Osteoblast (primary cell): Measurements from ENCODE around the gene NMT1. TPM values are rescaled to one million over a fixed set of nuclear protein-coding genes. Genes with fewer than 3 reads are reported as not detected.
A peak's percentile ranks its signal among the peaks of the same experiment; 100 is the strongest.

ENCODE experiments used
- DNase-seq: peaks from one replicate; pipeline ENCODE4 v3.0.0; 2011; ENCODE audit warnings: low spot score, mixed read lengths; ENCODE audit not compliant: insufficient read length; ENCODE audit errors: missing footprints
- H2AFZ ChIP-seq: 2 replicates; pipeline ENCODE4 v1.6.0; 2011; ENCODE audit warnings: mild to moderate bottlenecking, low read length
- H3K27ac ChIP-seq: 2 replicates; pipeline ENCODE4 v1.5.1; 2011; ENCODE audit warnings: mild to moderate bottlenecking, low read depth, low read length, moderate library complexity
- H3K27me3 ChIP-seq: 2 replicates; pipeline ENCODE4 v1.6.0; 2012; ENCODE audit warnings: mild to moderate bottlenecking, control low read depth, inconsistent platforms, low read length, moderate library complexity; ENCODE audit not compliant: insufficient read depth
- H3K36me3 ChIP-seq: 2 replicates; pipeline ENCODE4 v1.5.1; 2011; ENCODE audit warnings: mild to moderate bottlenecking, low read length, control low read depth, moderate library complexity; ENCODE audit not compliant: insufficient read depth
- H3K4me1 ChIP-seq: 2 replicates; pipeline ENCODE4 v1.5.1; 2011; ENCODE audit warnings: mild to moderate bottlenecking, low read length, control low read depth, moderate library complexity; ENCODE audit not compliant: insufficient read depth
- H3K4me2 ChIP-seq: 2 replicates; pipeline ENCODE4 v1.6.0; 2011; ENCODE audit warnings: mild to moderate bottlenecking, low read length; ENCODE audit not compliant: insufficient read depth
- H3K4me3 ChIP-seq: fragments of 200-600 bp; sonication (generic); 3 replicates; pipeline ENCODE4 v1.5.1; 2012; ENCODE audit warnings: mild to moderate bottlenecking, low read length, inconsistent platforms; ENCODE audit not compliant: insufficient read depth
- H3K79me2 ChIP-seq: 2 replicates; pipeline ENCODE4 v1.6.0; 2012; ENCODE audit warnings: mild to moderate bottlenecking, low read length, control low read depth, inconsistent platforms; ENCODE audit not compliant: insufficient read depth
- H3K9me3 ChIP-seq: 2 replicates; pipeline ENCODE4 v1.5.1; 2011; ENCODE audit warnings: low read depth, low read length, control low read depth
- H4K20me1 ChIP-seq: 2 replicates; pipeline ENCODE4 v1.6.0; 2012; ENCODE audit warnings: mild to moderate bottlenecking, low read length, control low read depth; ENCODE audit not compliant: insufficient read depth
- total RNA-seq: library from RNA; depleted of rRNA; stranded (reverse); fragments of >200 nt; gene quantifications from 2 replicates; pipeline ENCODE4 v1.2.3, GENCODE V29; 2012
- TF ChIP-seq, protein P1 (sequence below): IDR thresholded peaks from 2 replicates; pipeline ENCODE4 v1.5.1; 2011; ENCODE audit warnings: mild to moderate bottlenecking, low read depth, low read length, moderate library complexity; ENCODE audit errors: extremely low read depth

The NMT1 gene
- total RNA-seq, 1 donor: 51.8 TPM

DNA sequence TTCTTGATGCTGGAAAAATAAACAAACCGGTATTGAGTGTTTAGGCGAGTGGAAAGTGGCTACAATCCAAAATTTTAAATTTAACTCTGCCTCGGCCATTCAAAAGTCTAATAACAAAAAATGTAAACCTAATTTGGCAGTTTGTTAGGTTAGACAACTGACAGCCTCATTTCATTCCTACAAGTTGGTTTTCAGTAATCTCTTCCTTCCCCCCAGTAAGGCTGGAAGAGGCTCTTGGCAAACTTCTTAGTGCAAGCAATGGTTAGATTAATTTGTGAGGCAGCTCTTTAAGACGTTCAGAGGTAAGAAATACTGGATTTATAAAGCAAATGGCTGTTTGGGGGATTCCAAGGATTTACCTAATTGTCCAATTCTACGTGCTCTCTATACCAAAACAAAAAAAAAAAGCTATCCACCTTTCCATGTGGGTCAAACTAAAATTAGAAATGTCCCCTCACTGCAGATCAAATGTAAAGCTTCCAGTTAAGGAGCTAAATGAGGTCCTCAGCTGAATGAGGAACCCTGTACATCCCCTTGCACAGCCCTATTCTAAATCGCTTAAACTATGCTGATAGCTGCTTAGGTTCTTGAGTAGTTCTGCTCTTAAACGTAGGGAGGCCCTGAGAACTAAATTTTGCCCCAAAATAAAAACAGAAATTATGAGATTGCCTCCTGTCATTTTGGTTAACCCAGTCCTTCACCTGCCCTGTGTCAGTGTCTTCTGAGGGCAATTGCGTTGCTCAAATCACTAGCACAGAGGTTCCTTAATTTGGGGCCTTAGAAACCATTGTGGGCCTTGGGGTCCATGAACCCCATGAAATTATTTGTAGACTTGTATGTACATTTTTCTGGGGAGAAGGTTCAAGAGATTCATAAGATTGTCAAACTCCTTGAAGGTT is 90.0 kb downstream of the NMT1 start:
- Histone ChIP-seq H3K4me1 (peaks cover 18% of the 10 kb centered on the region), H3K9me3 (no peaks in the 10 kb centered on the region), H3K36me3 (no peaks in the 10 kb centered on the region), H3K79me2 (peaks cover 51% of the 10 kb centered on the region), H3K27me3 (no peaks in the 10 kb centered on the region), H3K27ac (peak overlapping the region; percentile 88), H3K4me3 (peak overlapping the region; percentile 77), H4K20me1 (peaks cover 25% of the 10 kb centered on the region), H2AFZ (no peak overlapping the region), H3K4me2 (peak overlapping the region; percentile 83)
- TF ChIP-seq, protein P1, sequence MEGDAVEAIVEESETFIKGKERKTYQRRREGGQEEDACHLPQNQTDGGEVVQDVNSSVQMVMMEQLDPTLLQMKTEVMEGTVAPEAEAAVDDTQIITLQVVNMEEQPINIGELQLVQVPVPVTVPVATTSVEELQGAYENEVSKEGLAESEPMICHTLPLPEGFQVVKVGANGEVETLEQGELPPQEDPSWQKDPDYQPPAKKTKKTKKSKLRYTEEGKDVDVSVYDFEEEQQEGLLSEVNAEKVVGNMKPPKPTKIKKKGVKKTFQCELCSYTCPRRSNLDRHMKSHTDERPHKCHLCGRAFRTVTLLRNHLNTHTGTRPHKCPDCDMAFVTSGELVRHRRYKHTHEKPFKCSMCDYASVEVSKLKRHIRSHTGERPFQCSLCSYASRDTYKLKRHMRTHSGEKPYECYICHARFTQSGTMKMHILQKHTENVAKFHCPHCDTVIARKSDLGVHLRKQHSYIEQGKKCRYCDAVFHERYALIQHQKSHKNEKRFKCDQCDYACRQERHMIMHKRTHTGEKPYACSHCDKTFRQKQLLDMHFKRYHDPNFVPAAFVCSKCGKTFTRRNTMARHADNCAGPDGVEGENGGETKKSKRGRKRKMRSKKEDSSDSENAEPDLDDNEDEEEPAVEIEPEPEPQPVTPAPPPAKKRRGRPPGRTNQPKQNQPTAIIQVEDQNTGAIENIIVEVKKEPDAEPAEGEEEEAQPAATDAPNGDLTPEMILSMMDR: no peak
- no peak for DNase-seq

DNA sequence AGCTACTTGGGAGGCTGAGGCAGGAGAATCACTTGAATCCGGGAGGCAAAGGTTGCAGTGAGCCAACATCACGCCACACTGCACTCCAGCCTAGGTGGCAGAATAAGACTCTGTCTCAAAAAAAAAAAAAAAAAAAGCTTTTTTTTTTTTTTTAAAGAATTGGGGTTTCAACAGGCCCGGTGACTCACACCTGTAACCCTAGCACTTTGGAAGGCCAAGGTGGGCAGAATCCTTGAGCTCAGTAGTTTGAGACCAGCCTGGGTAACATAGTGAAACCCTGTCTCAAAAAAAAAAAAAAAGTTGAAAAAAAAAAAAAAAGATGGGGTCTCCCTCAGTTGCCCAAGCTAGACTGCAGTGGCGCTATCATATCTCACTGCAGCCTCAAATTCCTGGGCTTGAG is 93.9 kb downstream of the NMT1 start:
- Histone ChIP-seq H3K27ac (no peak overlapping the region), H3K79me2 (peaks cover 77% of the 10 kb centered on the region), H2AFZ (no peak overlapping the region), H3K4me3 (no peak overlapping the region), H4K20me1 (peaks cover 11% of the 10 kb centered on the region), H3K4me1 (peaks cover 28% of the 10 kb centered on the region), H3K4me2 (no peak overlapping the region), H3K9me3 (no peaks in the 10 kb centered on the region), H3K27me3 (no peaks in the 10 kb centered on the region), H3K36me3 (no peaks in the 10 kb centered on the region)
- no peak for DNase-seq
- TF ChIP-seq, protein P1: no peak

DNA sequence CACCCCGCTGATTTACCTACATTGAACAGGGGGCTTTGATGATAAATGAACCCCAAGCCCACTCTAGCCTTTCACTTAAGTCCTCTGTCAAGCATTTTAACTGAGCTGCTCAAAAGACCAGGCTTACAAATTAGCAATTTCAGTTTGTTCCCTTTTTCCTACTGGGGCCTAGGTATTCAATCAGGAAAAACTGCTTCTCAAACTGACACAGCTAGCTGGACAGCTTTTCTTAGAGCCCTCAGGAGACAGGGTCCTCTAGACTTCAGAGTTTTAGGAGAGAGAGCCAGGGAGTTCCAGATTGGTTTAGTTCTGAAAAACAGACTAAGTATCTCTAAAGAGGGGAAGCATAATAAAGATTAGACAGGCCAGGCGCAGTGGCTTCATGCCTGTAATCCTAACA is 94.4 kb downstream of the NMT1 start:
- Histone ChIP-seq H3K4me1 (peaks cover 30% of the 10 kb centered on the region), H3K27ac (no peak overlapping the region), H3K36me3 (no peaks in the 10 kb centered on the region), H3K9me3 (no peaks in the 10 kb centered on the region), H4K20me1 (peaks cover 11% of the 10 kb centered on the region), H3K27me3 (no peaks in the 10 kb centered on the region), H3K79me2 (peaks cover 77% of the 10 kb centered on the region), H3K4me3 (no peak overlapping the region), H3K4me2 (no peak overlapping the region), H2AFZ (no peak overlapping the region)
- TF ChIP-seq, protein P1: no peak
- no peak for DNase-seq

DNA sequence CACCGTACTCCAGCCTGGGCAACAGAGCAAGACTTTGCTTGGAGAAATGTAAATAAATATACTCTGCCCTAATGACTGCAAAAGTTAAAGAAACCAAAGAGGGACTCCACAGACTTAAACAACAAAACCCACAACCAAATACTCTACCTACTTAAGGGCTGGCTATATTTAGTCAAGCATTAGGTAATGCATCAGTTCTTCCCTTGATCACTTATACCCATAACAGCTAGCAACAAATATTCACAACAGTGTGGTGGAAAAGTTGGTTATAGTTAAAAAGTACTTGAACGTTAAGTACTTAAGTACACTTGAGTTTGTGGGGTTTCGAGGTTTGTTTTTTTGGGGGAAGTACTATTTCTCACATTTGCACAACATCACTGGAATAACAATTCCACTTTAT is 95.1 kb downstream of the NMT1 start:
- peaks cover 29% of the 10 kb centered on the region for H3K4me1 ChIP-seq
- H3K36me3 ChIP-seq: no peaks in the 10 kb centered on the region
- H3K9me3 ChIP-seq: no peaks in the 10 kb centered on the region
- no peaks in the 10 kb centered on the region for H3K27me3 ChIP-seq
- peaks cover 77% of the 10 kb centered on the region for H3K79me2 ChIP-seq
- TF ChIP-seq, protein P1: no peak
- no peak overlapping the region for H3K4me2 ChIP-seq
- peaks cover 6% of the 10 kb centered on the region for H4K20me1 ChIP-seq
- DNase-seq: no peak
- H2AFZ ChIP-seq: no peak overlapping the region
- H3K27ac ChIP-seq: no peak overlapping the region
- no peak overlapping the region for H3K4me3 ChIP-seq
